HEK293 (cell line): Measurements from ENCODE around the gene NFXL1.

Source experiments
- CTCF ChIA-PET: fragments of 350-600 bp; formaldehyde crosslinking; extraction: SDS; loops from one replicate; lab custom pipeline; 2021; ENCODE audit warnings: antibody characterized with exemption; lab: Yijun Ruan, JAX
- POLR2A ChIA-PET: fragments of 300-600 bp; formaldehyde crosslinking; extraction: SDS; loops from one replicate; lab custom pipeline; 2020; ENCODE audit warnings: antibody characterized with exemption, inconsistent platforms; lab: Yijun Ruan, JAX
- H3K27ac ChIP-seq: fragments of 200-500 bp; sonication (Bioruptor generic); 2 replicates; pipeline ENCODE4 v1.5.1; 2014; ENCODE audit warnings: low read depth, low read length, control low read depth, inconsistent platforms; ENCODE audit errors: extremely low read depth
- H3K36me3 ChIP-seq, 2 experiments: fragments of 200-500 bp in 1 of 2; sonication (Bioruptor generic) in 1 of 2; 1 replicate in 1 of 2; 2 replicates in 1 of 2; pipeline ENCODE4 v1.5.1; 2014 to 2017; ENCODE audit warnings: inconsistent platforms in 2 of 2, low read length in 2 of 2; ENCODE audit not compliant: control insufficient read depth in 2 of 2, insufficient read depth in 1 of 2
- H3K4me1 ChIP-seq: fragments of 200-500 bp; sonication (Bioruptor generic); 2 replicates; pipeline ENCODE4 v1.5.1; 2014; ENCODE audit warnings: mild to moderate bottlenecking, low read length, inconsistent platforms; ENCODE audit not compliant: control insufficient read depth, insufficient read depth
- H3K4me3 ChIP-seq: 2 replicates; pipeline ENCODE4 v1.5.1; 2011; ENCODE audit warnings: low read depth, mild to moderate bottlenecking, control low read depth, low read length, moderate library complexity
- H3K9me3 ChIP-seq: fragments of 200-500 bp; sonication (Bioruptor generic); 2 replicates; pipeline ENCODE4 v1.5.1; 2014; ENCODE audit warnings: low read depth, low read length, inconsistent platforms; ENCODE audit not compliant: control insufficient read depth, insufficient read depth
- BCL11A ChIP-seq: fragments of 450-650 bp; formaldehyde crosslinking; IDR thresholded peaks from 2 replicates; pipeline ENCODE4 v1.5.1; 2016; ENCODE audit warnings: low read depth, missing biosample characterization, missing genetic modification characterization
- BCL11B ChIP-seq: fragments of 450-650 bp; formaldehyde crosslinking; IDR thresholded peaks from 2 replicates; pipeline ENCODE4 v1.5.1; 2016; ENCODE audit warnings: low read depth, missing biosample characterization, missing genetic modification characterization
- BCL6B ChIP-seq: fragments of 450-650 bp; formaldehyde crosslinking; IDR thresholded peaks from 2 replicates; pipeline ENCODE4 v1.5.1; 2017; ENCODE audit warnings: missing biosample characterization, missing genetic modification characterization
- HOXD13 ChIP-seq: sonication (generic); formaldehyde crosslinking; IDR thresholded peaks from 2 replicates; pipeline ENCODE4 v1.8.0; 2022; ENCODE audit warnings: missing genetic modification reagents, borderline replicate concordance
- KLF10 ChIP-seq: fragments of 450-650 bp; IDR thresholded peaks from 2 replicates; pipeline ENCODE4 v1.5.1; 2018; ENCODE audit warnings: missing biosample characterization, mild to moderate bottlenecking, missing genetic modification characterization
- KLF17 ChIP-seq: fragments of 450-650 bp; formaldehyde crosslinking; IDR thresholded peaks from 2 replicates; pipeline ENCODE4 v1.5.1; 2016; ENCODE audit warnings: missing biosample characterization, missing genetic modification characterization
- KLF7 ChIP-seq: fragments of 450-650 bp; formaldehyde crosslinking; IDR thresholded peaks from 2 replicates; pipeline ENCODE4 v1.5.1; 2016; ENCODE audit warnings: missing biosample characterization, missing genetic modification characterization, borderline replicate concordance
- RBAK ChIP-seq: fragments of 450-650 bp; formaldehyde crosslinking; IDR thresholded peaks from 2 replicates; pipeline ENCODE4 v1.5.1; 2016; ENCODE audit warnings: missing biosample characterization, missing genetic modification characterization
- REPIN1 ChIP-seq: fragments of 450-650 bp; formaldehyde crosslinking; IDR thresholded peaks from 2 replicates; pipeline ENCODE4 v1.5.1; 2017; ENCODE audit warnings: missing biosample characterization, missing genetic modification characterization, low read depth
- SCRT2 ChIP-seq: fragments of 450-650 bp; formaldehyde crosslinking; IDR thresholded peaks from 2 replicates; pipeline ENCODE4 v1.5.1; 2016; ENCODE audit warnings: missing biosample characterization, missing genetic modification characterization
- TCF7L2 ChIP-seq: IDR thresholded peaks from 2 replicates; pipeline ENCODE4 v1.6.1; 2011; ENCODE audit warnings: low read depth, mild to moderate bottlenecking, inconsistent platforms, low read length, moderate library complexity, borderline replicate concordance
- ZBTB17 ChIP-seq: fragments of 450-650 bp; formaldehyde crosslinking; IDR thresholded peaks from 2 replicates; pipeline ENCODE4 v1.5.1; 2016; ENCODE audit warnings: missing biosample characterization, missing genetic modification characterization
- ZFP37 ChIP-seq: fragments of 450-650 bp; formaldehyde crosslinking; IDR thresholded peaks from 2 replicates; pipeline ENCODE4 v1.5.1; 2016; ENCODE audit warnings: missing biosample characterization, missing genetic modification characterization
- ZFP41 ChIP-seq: fragments of 450-650 bp; formaldehyde crosslinking; IDR thresholded peaks from 2 replicates; pipeline ENCODE4 v1.5.1; 2016; ENCODE audit warnings: missing biosample characterization, missing genetic modification characterization, borderline replicate concordance
- ZIC2 ChIP-seq: fragments of 450-650 bp; formaldehyde crosslinking; IDR thresholded peaks from 2 replicates; pipeline ENCODE4 v1.5.1; 2016; ENCODE audit warnings: missing biosample characterization, missing genetic modification characterization
- ZNF155 ChIP-seq: fragments of 450-650 bp; formaldehyde crosslinking; IDR thresholded peaks from 2 replicates; pipeline ENCODE4 v1.5.1; 2016; ENCODE audit warnings: missing biosample characterization, missing genetic modification characterization
- ZNF169 ChIP-seq: fragments of 450-650 bp; formaldehyde crosslinking; IDR thresholded peaks from 2 replicates; pipeline ENCODE4 v1.5.1; 2016; ENCODE audit warnings: missing biosample characterization, missing genetic modification characterization
- ZNF221 ChIP-seq: fragments of 450-650 bp; formaldehyde crosslinking; IDR thresholded peaks from 2 replicates; pipeline ENCODE4 v1.5.1; 2017; ENCODE audit warnings: missing biosample characterization, missing genetic modification characterization, borderline replicate concordance
- ZNF23 ChIP-seq: fragments of 450-650 bp; formaldehyde crosslinking; IDR thresholded peaks from 2 replicates; pipeline ENCODE4 v1.5.1; 2016; ENCODE audit warnings: missing biosample characterization, missing genetic modification characterization, borderline replicate concordance
- ZNF324 ChIP-seq: fragments of 450-650 bp; formaldehyde crosslinking; IDR thresholded peaks from 2 replicates; pipeline ENCODE4 v1.5.1; 2016; ENCODE audit warnings: missing biosample characterization, missing genetic modification characterization
- ZNF37A ChIP-seq: fragments of 450-650 bp; IDR thresholded peaks from 2 replicates; pipeline ENCODE4 v1.5.1; 2018; ENCODE audit warnings: missing biosample characterization, missing genetic modification characterization
- ZNF549 ChIP-seq: fragments of 450-650 bp; IDR thresholded peaks from 2 replicates; pipeline ENCODE4 v1.5.1; 2018; ENCODE audit warnings: missing biosample characterization, missing genetic modification characterization, mild to moderate bottlenecking, inconsistent platforms, moderate library complexity
- ZNF610 ChIP-seq: fragments of 450-650 bp; formaldehyde crosslinking; IDR thresholded peaks from 2 replicates; pipeline ENCODE4 v1.5.1; 2016; ENCODE audit warnings: missing biosample characterization, missing genetic modification characterization, borderline replicate concordance
- ZNF670 ChIP-seq: fragments of 450-650 bp; formaldehyde crosslinking; IDR thresholded peaks from 2 replicates; pipeline ENCODE4 v1.5.1; 2016; ENCODE audit warnings: missing biosample characterization, missing genetic modification characterization, low read depth
- ZNF707 ChIP-seq: fragments of 450-650 bp; formaldehyde crosslinking; IDR thresholded peaks from 2 replicates; pipeline ENCODE4 v1.5.1; 2016; ENCODE audit warnings: missing biosample characterization, missing genetic modification characterization
- TF ChIP-seq, protein P1 (sequence below): fragments of 450-650 bp; formaldehyde crosslinking; IDR thresholded peaks from 2 replicates; pipeline ENCODE4 v1.5.1; 2016; ENCODE audit warnings: missing biosample characterization, missing genetic modification characterization
- TF ChIP-seq, protein P2 (sequence below): fragments of 450-650 bp; formaldehyde crosslinking; IDR thresholded peaks from 2 replicates; pipeline ENCODE4 v1.5.1; 2017; ENCODE audit warnings: missing biosample characterization, missing genetic modification characterization
- TF ChIP-seq, protein P3 (sequence below): fragments of 450-650 bp; formaldehyde crosslinking; IDR thresholded peaks from 2 replicates; pipeline ENCODE4 v1.5.1; 2016; ENCODE audit warnings: missing biosample characterization, missing genetic modification characterization, low read depth

Gene NFXL1

DNA sequence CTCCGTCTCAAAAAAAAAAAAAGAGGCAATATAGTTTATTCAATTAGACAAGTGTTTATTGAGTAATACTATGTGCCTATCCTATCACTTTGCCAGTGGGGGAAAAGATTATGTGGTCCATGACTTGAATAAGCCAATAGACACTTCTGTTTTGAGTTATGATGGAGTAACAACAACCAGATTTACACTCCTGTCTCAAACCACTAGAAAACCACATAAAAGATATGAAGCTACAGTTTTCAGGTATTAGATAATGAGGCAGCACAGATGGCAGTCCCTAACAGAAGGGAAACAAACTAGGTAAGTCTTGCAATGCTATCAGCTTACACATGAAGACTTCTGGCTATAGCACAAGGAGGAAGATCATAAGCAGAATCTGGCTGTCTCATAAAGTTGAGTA lies 22.5 kb downstream of the NFXL1 start:
- H3K4me3 ChIP-seq = no peak overlapping the region
- no peaks in the 10 kb centered on the region for H3K9me3 ChIP-seq
- H3K36me3 ChIP-seq = peaks cover 12 to 79% of the 10 kb centered on the region in 2 experiments
- H3K4me1 ChIP-seq = no peaks in the 10 kb centered on the region
- TF ChIP-seq TCF7L2 = no peak
- TF ChIP-seq, protein P1, sequence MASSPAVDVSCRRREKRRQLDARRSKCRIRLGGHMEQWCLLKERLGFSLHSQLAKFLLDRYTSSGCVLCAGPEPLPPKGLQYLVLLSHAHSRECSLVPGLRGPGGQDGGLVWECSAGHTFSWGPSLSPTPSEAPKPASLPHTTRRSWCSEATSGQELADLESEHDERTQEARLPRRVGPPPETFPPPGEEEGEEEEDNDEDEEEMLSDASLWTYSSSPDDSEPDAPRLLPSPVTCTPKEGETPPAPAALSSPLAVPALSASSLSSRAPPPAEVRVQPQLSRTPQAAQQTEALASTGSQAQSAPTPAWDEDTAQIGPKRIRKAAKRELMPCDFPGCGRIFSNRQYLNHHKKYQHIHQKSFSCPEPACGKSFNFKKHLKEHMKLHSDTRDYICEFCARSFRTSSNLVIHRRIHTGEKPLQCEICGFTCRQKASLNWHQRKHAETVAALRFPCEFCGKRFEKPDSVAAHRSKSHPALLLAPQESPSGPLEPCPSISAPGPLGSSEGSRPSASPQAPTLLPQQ (tag by site-specific recombination) = no peak
- TF ChIP-seq ZNF549 (tag by site-specific recombination) = no peak
- no peak for TF ChIP-seq ZNF610 (tag by site-specific recombination)
- no peak for TF ChIP-seq ZNF707 (tag by site-specific recombination)
- TF ChIP-seq KLF7 (tag by site-specific recombination) = no peak
- no peak for TF ChIP-seq SCRT2 (tag by site-specific recombination)
- TF ChIP-seq ZNF37A (tag by site-specific recombination) = no peak
- no peak for TF ChIP-seq KLF10 (tag by site-specific recombination)
- no peak for TF ChIP-seq REPIN1
- TF ChIP-seq ZNF221 = no peak
- TF ChIP-seq ZFP41 (tag by site-specific recombination) = no peak
- no peak for TF ChIP-seq ZIC2 (tag by site-specific recombination)
- no peak for TF ChIP-seq ZNF23
- TF ChIP-seq KLF17 = no peak
- no peak for TF ChIP-seq ZFP37 (tag by site-specific recombination)
- no peak for TF ChIP-seq ZBTB17 (tag by site-specific recombination)
- CTCF ChIA-PET = interaction anchor here (1.2 kb wide), 1 partner anchor 158 kb away, joined by 3 read pairs; no protein-coding TSS in a partner anchor
- POLR2A ChIA-PET = no interaction called here
- H3K27ac ChIP-seq = no peak overlapping the region

GRCh38 chr4:47882228-47882627 lies 32.2 kb downstream of the NFXL1 start:
- ChIA-PET CTCF (no interaction called here), POLR2A (no interaction called here)
- H3K27ac ChIP-seq = no peak overlapping the region
- H3K9me3 ChIP-seq = no peaks in the 10 kb centered on the region
- TF ChIP-seq, protein P2, sequence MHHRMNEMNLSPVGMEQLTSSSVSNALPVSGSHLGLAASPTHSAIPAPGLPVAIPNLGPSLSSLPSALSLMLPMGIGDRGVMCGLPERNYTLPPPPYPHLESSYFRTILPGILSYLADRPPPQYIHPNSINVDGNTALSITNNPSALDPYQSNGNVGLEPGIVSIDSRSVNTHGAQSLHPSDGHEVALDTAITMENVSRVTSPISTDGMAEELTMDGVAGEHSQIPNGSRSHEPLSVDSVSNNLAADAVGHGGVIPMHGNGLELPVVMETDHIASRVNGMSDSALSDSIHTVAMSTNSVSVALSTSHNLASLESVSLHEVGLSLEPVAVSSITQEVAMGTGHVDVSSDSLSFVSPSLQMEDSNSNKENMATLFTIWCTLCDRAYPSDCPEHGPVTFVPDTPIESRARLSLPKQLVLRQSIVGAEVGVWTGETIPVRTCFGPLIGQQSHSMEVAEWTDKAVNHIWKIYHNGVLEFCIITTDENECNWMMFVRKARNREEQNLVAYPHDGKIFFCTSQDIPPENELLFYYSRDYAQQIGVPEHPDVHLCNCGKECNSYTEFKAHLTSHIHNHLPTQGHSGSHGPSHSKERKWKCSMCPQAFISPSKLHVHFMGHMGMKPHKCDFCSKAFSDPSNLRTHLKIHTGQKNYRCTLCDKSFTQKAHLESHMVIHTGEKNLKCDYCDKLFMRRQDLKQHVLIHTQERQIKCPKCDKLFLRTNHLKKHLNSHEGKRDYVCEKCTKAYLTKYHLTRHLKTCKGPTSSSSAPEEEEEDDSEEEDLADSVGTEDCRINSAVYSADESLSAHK = no peak
- TF ChIP-seq ZNF670 (tag by site-specific recombination) (no peak), ZNF155 (tag by site-specific recombination) (no peak), ZNF324 (tag by site-specific recombination) (no peak), HOXD13 (CRISPR knock-in tag) (no peak), BCL11A (tag by site-specific recombination) (no peak), ZNF169 (tag by site-specific recombination) (no peak), BCL6B (no peak), RBAK (tag by site-specific recombination) (no peak), REPIN1 (no peak), BCL11B (tag by site-specific recombination) (no peak)
- TF ChIP-seq, protein P3, sequence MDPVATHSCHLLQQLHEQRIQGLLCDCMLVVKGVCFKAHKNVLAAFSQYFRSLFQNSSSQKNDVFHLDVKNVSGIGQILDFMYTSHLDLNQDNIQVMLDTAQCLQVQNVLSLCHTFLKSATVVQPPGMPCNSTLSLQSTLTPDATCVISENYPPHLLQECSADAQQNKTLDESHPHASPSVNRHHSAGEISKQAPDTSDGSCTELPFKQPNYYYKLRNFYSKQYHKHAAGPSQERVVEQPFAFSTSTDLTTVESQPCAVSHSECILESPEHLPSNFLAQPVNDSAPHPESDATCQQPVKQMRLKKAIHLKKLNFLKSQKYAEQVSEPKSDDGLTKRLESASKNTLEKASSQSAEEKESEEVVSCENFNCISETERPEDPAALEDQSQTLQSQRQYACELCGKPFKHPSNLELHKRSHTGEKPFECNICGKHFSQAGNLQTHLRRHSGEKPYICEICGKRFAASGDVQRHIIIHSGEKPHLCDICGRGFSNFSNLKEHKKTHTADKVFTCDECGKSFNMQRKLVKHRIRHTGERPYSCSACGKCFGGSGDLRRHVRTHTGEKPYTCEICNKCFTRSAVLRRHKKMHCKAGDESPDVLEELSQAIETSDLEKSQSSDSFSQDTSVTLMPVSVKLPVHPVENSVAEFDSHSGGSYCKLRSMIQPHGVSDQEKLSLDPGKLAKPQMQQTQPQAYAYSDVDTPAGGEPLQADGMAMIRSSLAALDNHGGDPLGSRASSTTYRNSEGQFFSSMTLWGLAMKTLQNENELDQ (tag by site-specific recombination) = no peak
- no peak overlapping the region for H3K4me3 ChIP-seq
- peaks cover 22 to 82% of the 10 kb centered on the region in 2 experiments for H3K36me3 ChIP-seq
- H3K4me1 ChIP-seq = no peaks in the 10 kb centered on the region
